Kidney (tissue), 14 donors: Measurements from ENCODE around the gene RNF150. TPM values are rescaled to one million over a fixed set of nuclear protein-coding genes. Genes with fewer than 3 reads are reported as not detected.

Experiments used
- DNase-seq, 5 donors: peaks; one replicate each; pipeline ENCODE4 v3.0.0-alpha.2; 2013 to 2020
- FAIRE-seq: peaks from 2 replicates; lab custom pipeline; 2012; peaks lifted over from hg19 to GRCh38; lab: Jason Lieb, UNC
- H3K27ac ChIP-seq, 2 donors: one replicate each; pipeline ENCODE4 v1.7.0; 2013; ENCODE audit warnings: low read depth in 2 of 2, low read length in 2 of 2, inconsistent platforms in 1 of 2
- H3K27me3 ChIP-seq: one replicate; pipeline ENCODE4 v1.7.1; 2013; ENCODE audit warnings: low read length, inconsistent platforms; ENCODE audit not compliant: control insufficient read depth, insufficient read depth
- H3K36me3 ChIP-seq, 3 donors: one replicate each; pipeline versions ENCODE4 v1.7.0 to v1.7.1; 2013; ENCODE audit warnings: low read length in 3 of 3, control low read depth in 1 of 3, inconsistent platforms in 1 of 3; ENCODE audit not compliant: insufficient read depth in 3 of 3, control insufficient read depth in 2 of 3
- H3K4me1 ChIP-seq, 3 donors: one replicate each; pipeline versions ENCODE4 v1.7.0 to v1.7.1; 2013; ENCODE audit warnings: low read length in 3 of 3, inconsistent platforms in 1 of 3, low read depth in 1 of 3; ENCODE audit not compliant: control insufficient read depth in 2 of 3, insufficient read depth in 2 of 3
- H3K4me3 ChIP-seq, 3 donors: one replicate each; pipeline versions ENCODE4 v1.7.0 to v1.8.1; 2013; ENCODE audit warnings: low read length in 3 of 3, control low read depth in 1 of 3, inconsistent platforms in 1 of 3
- H3K9ac ChIP-seq, 3 donors: one replicate each; pipeline versions ENCODE4 v1.7.0 to v1.7.1; 2013; ENCODE audit warnings: low read length in 3 of 3, control low read depth in 1 of 3, inconsistent platforms in 1 of 3
- H3K9me3 ChIP-seq, 3 donors: one replicate each; pipeline versions ENCODE4 v1.7.0 to v1.7.1; 2013; ENCODE audit warnings: low read length in 3 of 3, control low read depth in 1 of 3, inconsistent platforms in 1 of 3; ENCODE audit not compliant: control insufficient read depth in 2 of 3, insufficient read depth in 1 of 3
- intact Hi-C: fragments of 100-400 bp; cut with DNase I; formaldehyde crosslinking; loops from one replicate; pipeline ENCODE4 v1.11.1; 2022
- polyA plus RNA-seq: library from polyadenylated mRNA; stranded (reverse); fragments of 350-450 nt; fragmentation: Illumina TruSeq; extraction: RNeasy Lipid Tissue Mini Kit (QIAGEN cat#74804); gene quantifications from one replicate; pipeline ENCODE4 v1.2.3, GENCODE V29; 2014; ENCODE audit warnings: low read depth, low replicate concordance; ENCODE audit not compliant: insufficient read depth
- total RNA-seq: library from RNA; stranded (reverse); fragmentation: NEBNext Ultra II Directional; extraction: Animal tissue kit (Norgen Biotek cat#: 25700); gene quantifications from one replicate; pipeline ENCODE4 v1.2.1, GENCODE V29; 2021
- TF ChIP-seq, protein P1 (sequence below): IDR thresholded peaks from 3 replicates; pipeline ENCODE4 v1.5.1; 2012; ENCODE audit warnings: mild to moderate bottlenecking, moderate library complexity, borderline replicate concordance; ENCODE audit not compliant: insufficient read depth; ENCODE audit errors: extremely low read depth
- donor health status: control.
- donor health status: control.
- donor health status: control.
- donor health status: control.
- donor health status: control.
- donor health status: DM: yes; HTN: yes; CAD: no.
- donor health status: Normal renal cell carcinoma (clear cell type).

RNF150 gene
- total and polyA plus RNA-seq, 2 donors from 2014 or later, result 5.0 to 34.2 TPM

DNA sequence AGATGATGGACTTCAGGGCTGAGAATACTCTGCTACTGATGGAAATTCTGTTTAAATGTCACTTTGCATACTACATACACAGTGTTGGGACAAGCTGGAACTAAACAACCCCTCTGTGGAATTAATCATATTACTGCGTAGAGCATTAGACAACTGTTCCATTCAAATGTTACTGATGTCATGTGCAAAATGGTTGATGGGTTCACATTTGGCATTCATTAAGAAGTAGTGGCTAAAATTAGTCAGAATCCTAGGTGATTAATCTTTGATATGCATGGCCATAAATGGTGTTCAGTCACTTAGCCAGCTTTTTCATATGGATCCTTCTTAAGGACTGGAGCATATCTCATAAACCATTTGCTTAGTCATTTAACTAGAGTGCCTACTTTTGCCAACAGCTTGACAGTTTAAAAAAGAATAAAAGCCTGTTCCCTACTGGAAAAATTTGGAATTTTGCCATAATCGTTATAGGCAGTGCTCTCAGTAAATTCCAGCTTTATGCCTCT lies 105.2 kb downstream of the RNF150 start:
- Histone ChIP-seq H3K4me1 (no peaks in the 10 kb centered on the region), H3K36me3 (no peaks in the 10 kb centered on the region), H3K27ac (no peak overlapping the region), H3K9ac (no peak overlapping the region), H3K4me3 (no peak overlapping the region), H3K9me3 (peaks cover 0 to 1% (median 0%) of the 10 kb centered on the region in 3 donors), H3K27me3 (no peaks in the 10 kb centered on the region)
- intact Hi-C loops, result no loop called here
- FAIRE-seq (no peak), DNase-seq (peak in 2 of 5 donors; percentile 37 to 46)
- TF ChIP-seq, protein P1, sequence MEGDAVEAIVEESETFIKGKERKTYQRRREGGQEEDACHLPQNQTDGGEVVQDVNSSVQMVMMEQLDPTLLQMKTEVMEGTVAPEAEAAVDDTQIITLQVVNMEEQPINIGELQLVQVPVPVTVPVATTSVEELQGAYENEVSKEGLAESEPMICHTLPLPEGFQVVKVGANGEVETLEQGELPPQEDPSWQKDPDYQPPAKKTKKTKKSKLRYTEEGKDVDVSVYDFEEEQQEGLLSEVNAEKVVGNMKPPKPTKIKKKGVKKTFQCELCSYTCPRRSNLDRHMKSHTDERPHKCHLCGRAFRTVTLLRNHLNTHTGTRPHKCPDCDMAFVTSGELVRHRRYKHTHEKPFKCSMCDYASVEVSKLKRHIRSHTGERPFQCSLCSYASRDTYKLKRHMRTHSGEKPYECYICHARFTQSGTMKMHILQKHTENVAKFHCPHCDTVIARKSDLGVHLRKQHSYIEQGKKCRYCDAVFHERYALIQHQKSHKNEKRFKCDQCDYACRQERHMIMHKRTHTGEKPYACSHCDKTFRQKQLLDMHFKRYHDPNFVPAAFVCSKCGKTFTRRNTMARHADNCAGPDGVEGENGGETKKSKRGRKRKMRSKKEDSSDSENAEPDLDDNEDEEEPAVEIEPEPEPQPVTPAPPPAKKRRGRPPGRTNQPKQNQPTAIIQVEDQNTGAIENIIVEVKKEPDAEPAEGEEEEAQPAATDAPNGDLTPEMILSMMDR, result no peak

DNA sequence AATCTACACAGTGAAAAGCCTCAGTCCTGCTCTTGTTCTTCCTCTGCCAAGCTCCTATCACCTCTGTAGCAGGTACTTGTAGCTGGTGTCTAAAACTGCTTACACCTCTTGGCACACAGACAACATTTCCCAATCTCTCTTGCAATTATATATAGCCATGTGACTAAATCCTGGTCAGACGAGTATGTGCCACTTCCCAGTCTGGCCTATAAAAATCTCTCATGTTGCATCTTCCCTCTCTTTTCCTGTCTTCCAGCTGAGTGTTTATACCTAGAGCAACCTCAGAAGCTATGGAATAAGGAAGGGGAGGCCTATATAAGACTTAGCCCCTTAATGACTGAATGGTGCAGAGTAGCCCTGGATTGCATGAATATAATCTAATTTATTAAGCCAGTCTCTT lies 105.8 kb downstream of the RNF150 start:
- no peak for FAIRE-seq
- TF ChIP-seq, protein P1, result no peak
- Histone ChIP-seq H3K27ac (no peak overlapping the region), H3K27me3 (no peaks in the 10 kb centered on the region), H3K4me1 (no peaks in the 10 kb centered on the region), H3K9me3 (peaks cover 0 to 1% (median 0%) of the 10 kb centered on the region in 3 donors), H3K4me3 (no peak overlapping the region), H3K36me3 (no peaks in the 10 kb centered on the region), H3K9ac (no peak overlapping the region)
- intact Hi-C loops, result no loop called here
- DNase-seq, result no peak

DNA sequence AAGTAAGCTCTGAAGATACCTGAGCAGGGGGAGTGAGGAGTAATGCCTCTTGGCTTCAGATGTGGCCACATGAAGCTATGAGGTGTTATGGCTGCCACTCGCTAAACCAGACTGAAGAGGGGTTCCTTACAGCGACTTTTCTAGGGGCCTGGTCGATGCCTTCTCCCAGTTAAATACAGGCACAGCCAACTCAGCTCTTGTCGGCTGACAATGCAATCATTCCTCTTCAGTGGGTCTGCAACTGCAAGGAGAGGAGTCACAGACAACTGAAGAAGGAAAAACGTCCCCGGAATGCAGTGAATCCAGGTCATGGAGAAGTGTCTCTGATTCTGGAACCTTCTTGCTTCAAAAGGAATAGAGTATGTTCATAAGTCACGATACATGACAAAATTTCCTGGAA lies 106.4 kb downstream of the RNF150 start:
- no peaks in the 10 kb centered on the region for H3K27me3 ChIP-seq
- intact Hi-C loops, result no loop called here
- no peak overlapping the region for H3K9ac ChIP-seq
- FAIRE-seq (no peak), DNase-seq (no peak)
- no peak overlapping the region for H3K4me3 ChIP-seq
- H3K9me3 ChIP-seq, result no peaks in the 10 kb centered on the region
- H3K4me1 ChIP-seq, result peaks cover 0 to 1% (median 0%) of the 10 kb centered on the region in 3 donors
- no peaks in the 10 kb centered on the region for H3K36me3 ChIP-seq
- TF ChIP-seq, protein P1, result no peak
- no peak overlapping the region for H3K27ac ChIP-seq

DNA sequence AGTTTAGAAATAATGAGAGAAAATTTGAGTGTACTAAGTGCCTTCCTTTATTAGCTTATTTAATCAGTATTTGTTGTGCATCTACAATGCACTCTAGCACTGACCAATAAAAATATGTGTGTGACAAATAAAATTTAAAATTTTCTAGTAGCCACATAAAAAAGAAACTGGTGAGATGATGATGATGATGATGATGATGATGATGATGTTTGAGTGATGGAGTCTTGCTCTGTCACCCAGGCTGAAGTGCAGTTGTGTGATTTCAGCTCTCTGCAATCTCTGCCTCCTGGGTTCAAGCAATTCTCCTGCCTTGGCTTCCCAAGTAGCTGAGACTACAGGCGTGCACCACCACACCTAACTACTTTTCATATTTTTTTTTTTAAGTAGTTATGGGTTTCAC lies 110.2 kb downstream of the RNF150 start:
- H3K27ac ChIP-seq, result no peak overlapping the region
- H3K27me3 ChIP-seq, result no peaks in the 10 kb centered on the region
- intact Hi-C loops, result no loop called here
- H3K4me1 ChIP-seq, result peaks cover 0 to 14% (median 9%) of the 10 kb centered on the region in 3 donors
- no peaks in the 10 kb centered on the region for H3K36me3 ChIP-seq
- no peak for FAIRE-seq
- no peak for DNase-seq
- no peaks in the 10 kb centered on the region for H3K9me3 ChIP-seq
- H3K4me3 ChIP-seq, result no peak overlapping the region
- no peak overlapping the region for H3K9ac ChIP-seq
- TF ChIP-seq, protein P1, result no peak
